Skeletal muscle tissue (tissue), 4 donors: ENCODE results near the gene SNAPC4. TPM values are rescaled to one million over a fixed set of nuclear protein-coding genes. Genes with fewer than 3 reads are reported as not detected.
A peak's percentile ranks its signal among the peaks of the same experiment; 100 is the strongest.

ENCODE experiments used
- H3K27ac ChIP-seq: one replicate; pipeline ENCODE4 v1.7.0; 2013; ENCODE audit warnings: mild to moderate bottlenecking, low read depth, low read length, inconsistent platforms
- H3K27me3 ChIP-seq, 3 donors: one replicate each; pipeline ENCODE4 v1.7.0; 2013; ENCODE audit warnings: low read length in 3 of 3; ENCODE audit not compliant: control insufficient read depth in 3 of 3, insufficient read depth in 3 of 3
- H3K36me3 ChIP-seq, 3 donors: one replicate each; pipeline ENCODE4 v1.7.0; 2013; ENCODE audit warnings: low read length in 3 of 3; ENCODE audit not compliant: control insufficient read depth in 3 of 3, insufficient read depth in 3 of 3
- H3K4me1 ChIP-seq, 3 donors: one replicate each; pipeline ENCODE4 v1.7.0; 2013; ENCODE audit warnings: low read length in 3 of 3, mild to moderate bottlenecking in 3 of 3; ENCODE audit not compliant: control insufficient read depth in 3 of 3, insufficient read depth in 3 of 3
- H3K4me3 ChIP-seq, 3 donors: one replicate each; pipeline ENCODE4 v1.7.0; 2013; ENCODE audit warnings: low read length in 3 of 3
- H3K9ac ChIP-seq, 3 donors: one replicate each; pipeline ENCODE4 v1.7.0; 2013; ENCODE audit warnings: low read length in 3 of 3, mild to moderate bottlenecking in 3 of 3, moderate library complexity in 2 of 3, low read depth in 1 of 3
- H3K9me3 ChIP-seq, 3 donors: one replicate each; pipeline ENCODE4 v1.7.0; 2013; ENCODE audit warnings: low read length in 3 of 3; ENCODE audit not compliant: control insufficient read depth in 3 of 3
- total RNA-seq: library from RNA; depleted of rRNA; stranded (reverse); fragments of >200 nt; gene quantifications from one replicate; pipeline ENCODE4 v1.2.3, GENCODE V29; 2014
- donor health status: Osteomylitis.

Gene SNAPC4, protein sequence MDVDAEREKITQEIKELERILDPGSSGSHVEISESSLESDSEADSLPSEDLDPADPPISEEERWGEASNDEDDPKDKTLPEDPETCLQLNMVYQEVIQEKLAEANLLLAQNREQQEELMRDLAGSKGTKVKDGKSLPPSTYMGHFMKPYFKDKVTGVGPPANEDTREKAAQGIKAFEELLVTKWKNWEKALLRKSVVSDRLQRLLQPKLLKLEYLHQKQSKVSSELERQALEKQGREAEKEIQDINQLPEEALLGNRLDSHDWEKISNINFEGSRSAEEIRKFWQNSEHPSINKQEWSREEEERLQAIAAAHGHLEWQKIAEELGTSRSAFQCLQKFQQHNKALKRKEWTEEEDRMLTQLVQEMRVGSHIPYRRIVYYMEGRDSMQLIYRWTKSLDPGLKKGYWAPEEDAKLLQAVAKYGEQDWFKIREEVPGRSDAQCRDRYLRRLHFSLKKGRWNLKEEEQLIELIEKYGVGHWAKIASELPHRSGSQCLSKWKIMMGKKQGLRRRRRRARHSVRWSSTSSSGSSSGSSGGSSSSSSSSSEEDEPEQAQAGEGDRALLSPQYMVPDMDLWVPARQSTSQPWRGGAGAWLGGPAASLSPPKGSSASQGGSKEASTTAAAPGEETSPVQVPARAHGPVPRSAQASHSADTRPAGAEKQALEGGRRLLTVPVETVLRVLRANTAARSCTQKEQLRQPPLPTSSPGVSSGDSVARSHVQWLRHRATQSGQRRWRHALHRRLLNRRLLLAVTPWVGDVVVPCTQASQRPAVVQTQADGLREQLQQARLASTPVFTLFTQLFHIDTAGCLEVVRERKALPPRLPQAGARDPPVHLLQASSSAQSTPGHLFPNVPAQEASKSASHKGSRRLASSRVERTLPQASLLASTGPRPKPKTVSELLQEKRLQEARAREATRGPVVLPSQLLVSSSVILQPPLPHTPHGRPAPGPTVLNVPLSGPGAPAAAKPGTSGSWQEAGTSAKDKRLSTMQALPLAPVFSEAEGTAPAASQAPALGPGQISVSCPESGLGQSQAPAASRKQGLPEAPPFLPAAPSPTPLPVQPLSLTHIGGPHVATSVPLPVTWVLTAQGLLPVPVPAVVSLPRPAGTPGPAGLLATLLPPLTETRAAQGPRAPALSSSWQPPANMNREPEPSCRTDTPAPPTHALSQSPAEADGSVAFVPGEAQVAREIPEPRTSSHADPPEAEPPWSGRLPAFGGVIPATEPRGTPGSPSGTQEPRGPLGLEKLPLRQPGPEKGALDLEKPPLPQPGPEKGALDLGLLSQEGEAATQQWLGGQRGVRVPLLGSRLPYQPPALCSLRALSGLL (N-terminal part only)
- 4.7 TPM for total RNA-seq

DNA sequence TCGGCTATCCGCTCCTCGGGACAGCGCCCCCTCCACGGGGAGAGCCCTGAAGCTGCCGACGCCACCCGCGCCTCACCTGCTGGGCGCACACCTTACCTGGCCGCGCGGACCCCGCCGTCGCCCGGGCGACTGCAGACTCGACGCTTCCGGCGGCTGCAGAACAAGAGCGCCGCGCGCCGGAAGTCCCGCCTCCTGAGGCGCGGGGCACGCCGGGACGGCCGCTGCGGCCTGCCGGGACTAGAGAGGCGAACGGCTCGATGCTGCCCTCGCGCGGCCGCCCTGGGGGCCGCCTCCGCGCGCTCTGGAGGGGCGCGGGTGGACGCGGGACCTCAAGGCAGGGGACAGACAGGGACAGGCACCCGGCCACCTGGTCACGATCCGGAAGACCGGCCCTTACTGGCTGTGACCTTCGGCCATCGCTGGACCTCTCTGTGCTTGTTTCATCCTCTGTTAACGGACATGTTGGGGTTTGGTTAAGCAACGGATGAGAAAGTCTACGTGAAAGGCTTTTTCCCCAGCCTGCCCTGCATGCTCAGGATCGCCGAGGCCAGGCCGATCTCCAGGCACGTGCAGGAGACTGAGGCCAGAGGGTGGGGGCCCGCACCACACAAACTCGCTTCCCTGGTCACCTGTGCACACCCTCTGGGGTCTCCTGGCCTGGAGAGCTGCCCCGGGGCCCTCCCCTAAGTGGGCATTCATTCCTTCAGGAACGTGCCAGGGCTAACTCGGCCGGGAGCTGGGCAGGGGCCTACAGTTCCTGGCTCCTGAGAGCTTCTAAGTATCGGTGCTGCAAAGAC, at the start of gene SNAPC4:
SNAPC4 (minus strand) TSS at position 133 of the 797 bp plus-strand sequence. CDS start 1,742 bp downstream, outside the sequence.
- peaks cover 41 to 44% (median 41%) of the 10 kb centered on the region in 3 donors for H3K36me3 ChIP-seq

DNA sequence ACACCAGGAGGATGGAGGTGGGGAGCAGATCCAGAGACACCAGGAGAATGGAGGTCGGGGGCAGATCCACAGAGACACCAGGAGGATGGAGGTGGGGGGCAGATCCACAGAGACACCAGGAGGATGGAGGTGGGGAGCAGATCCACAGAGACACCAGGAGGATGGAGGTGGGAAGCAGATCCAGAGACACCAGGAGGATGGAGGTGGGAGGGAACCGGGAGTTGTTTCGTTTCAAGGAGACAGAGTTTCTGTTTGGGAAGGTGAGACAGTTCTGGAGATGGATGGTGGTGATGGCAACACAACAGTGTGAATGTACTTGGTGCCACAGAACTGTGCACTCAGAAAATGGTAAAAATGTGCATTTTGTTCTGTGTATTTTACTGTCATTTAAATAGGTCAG, 48.7 kb upstream of the SNAPC4 start:
- no peak overlapping the region for H3K4me3 ChIP-seq
- H3K4me1 ChIP-seq = no peaks in the 10 kb centered on the region
- no peaks in the 10 kb centered on the region for H3K27me3 ChIP-seq
- no peak overlapping the region for H3K9ac ChIP-seq
- peaks cover 58 to 71% (median 68%) of the 10 kb centered on the region in 3 donors for H3K36me3 ChIP-seq
- no peak overlapping the region for H3K27ac ChIP-seq
- H3K9me3 ChIP-seq = no peaks in the 10 kb centered on the region

More for the DNA sequence above, at the start of gene SNAPC4:
- Histone ChIP-seq H3K27me3 (no peaks in the 10 kb centered on the region), H3K4me1 (peaks cover 19 to 21% (median 20%) of the 10 kb centered on the region in 3 donors), H3K4me3 (peak within 1 kb of the TSS; percentile 85 to 88 (median 87)), H3K9me3 (no peaks in the 10 kb centered on the region), H3K27ac (no peak within 1 kb of the TSS), H3K9ac (peak within 1 kb of the TSS; percentile 69 to 88 (median 84))

DNA sequence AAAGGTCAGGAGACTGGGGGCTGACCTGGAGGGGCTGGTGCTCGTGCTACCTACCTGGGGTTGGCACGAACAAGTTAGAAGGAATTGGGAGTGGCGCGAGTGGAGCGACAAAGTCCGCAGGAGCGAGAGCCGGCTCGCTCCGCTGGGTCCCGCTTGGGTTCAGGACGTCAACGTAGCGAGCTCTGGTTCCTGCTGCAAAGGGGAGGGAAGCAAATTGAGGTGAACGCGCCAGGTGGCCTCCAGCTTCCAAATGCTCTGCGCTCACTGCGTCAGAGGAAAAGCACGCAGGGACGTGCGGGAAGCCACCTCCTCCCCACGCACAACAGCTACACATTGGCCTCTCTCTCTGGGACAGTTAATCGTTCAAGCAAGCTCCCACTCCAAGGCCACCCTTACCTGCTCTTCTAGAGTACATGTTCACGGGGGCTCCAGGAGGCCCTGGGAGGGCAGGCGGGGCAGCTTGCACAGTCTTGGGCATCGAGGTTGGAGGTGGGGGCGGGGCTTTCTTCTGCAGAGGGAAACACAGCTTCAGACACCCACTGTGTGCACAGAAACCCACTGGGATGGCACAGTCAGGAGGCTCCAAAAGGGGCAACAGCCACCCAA, 47.3 kb upstream of the SNAPC4 start:
- H3K27me3 ChIP-seq = no peaks in the 10 kb centered on the region
- no peaks in the 10 kb centered on the region for H3K4me1 ChIP-seq
- H3K9ac ChIP-seq = no peak overlapping the region
- no peak overlapping the region for H3K4me3 ChIP-seq
- H3K27ac ChIP-seq = no peak overlapping the region
- H3K9me3 ChIP-seq = no peaks in the 10 kb centered on the region
- peaks cover 62 to 78% (median 76%) of the 10 kb centered on the region in 3 donors for H3K36me3 ChIP-seq

DNA sequence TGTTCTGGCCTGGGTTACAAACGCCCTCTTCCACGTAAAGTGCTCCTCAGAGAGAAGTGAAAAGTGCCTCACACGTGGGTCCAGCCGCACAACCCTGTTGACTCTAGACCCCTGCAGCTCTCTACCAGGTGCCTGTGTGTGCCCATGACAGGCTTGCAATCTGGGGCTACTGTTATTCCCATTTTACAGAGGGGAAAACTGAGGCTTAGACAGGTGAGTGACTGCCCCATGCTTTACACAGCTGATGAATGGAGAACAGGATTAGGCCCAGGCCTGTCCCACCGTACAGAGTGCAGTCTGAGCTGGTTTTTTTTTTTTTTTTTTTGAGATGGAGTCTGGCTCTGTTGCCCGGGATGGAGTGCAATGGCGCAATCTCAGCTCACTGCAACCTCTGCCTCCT, 45.8 kb upstream of the SNAPC4 start:
- no peak overlapping the region for H3K27ac ChIP-seq
- H3K9me3 ChIP-seq = no peaks in the 10 kb centered on the region
- H3K4me3 ChIP-seq = no peak overlapping the region
- no peaks in the 10 kb centered on the region for H3K27me3 ChIP-seq
- H3K9ac ChIP-seq = no peak overlapping the region
- peaks cover 0 to under 1% (median 0%) of the 10 kb centered on the region in 3 donors for H3K4me1 ChIP-seq
- peaks cover 67 to 79% (median 79%) of the 10 kb centered on the region in 3 donors for H3K36me3 ChIP-seq

DNA sequence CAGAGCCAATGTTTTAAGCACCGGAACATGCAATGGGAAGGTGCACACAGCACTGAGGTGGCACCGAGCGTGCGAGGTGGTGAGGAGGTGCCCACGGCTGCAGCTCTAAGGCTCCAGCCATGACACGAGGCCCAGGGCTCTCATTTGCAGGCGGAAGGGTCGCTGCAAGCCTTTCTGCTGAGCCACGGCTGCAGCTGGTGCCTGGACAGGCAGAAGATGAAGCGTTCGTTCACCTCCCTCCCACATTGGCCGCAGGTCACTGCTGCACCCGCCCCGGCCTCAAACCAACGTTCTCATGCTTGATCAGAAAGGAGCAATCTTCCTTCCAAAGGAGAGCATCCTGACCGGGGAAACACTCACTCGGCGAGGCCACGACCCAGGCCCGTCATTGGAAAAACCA, 44.1 kb upstream of the SNAPC4 start:
- peaks cover 59 to 68% (median 68%) of the 10 kb centered on the region in 3 donors for H3K36me3 ChIP-seq
- no peak overlapping the region for H3K9ac ChIP-seq
- no peaks in the 10 kb centered on the region for H3K9me3 ChIP-seq
- peaks cover 4 to 10% (median 8%) of the 10 kb centered on the region in 3 donors for H3K4me1 ChIP-seq
- no peak overlapping the region for H3K4me3 ChIP-seq
- H3K27me3 ChIP-seq = no peaks in the 10 kb centered on the region
- H3K27ac ChIP-seq = no peak overlapping the region

DNA sequence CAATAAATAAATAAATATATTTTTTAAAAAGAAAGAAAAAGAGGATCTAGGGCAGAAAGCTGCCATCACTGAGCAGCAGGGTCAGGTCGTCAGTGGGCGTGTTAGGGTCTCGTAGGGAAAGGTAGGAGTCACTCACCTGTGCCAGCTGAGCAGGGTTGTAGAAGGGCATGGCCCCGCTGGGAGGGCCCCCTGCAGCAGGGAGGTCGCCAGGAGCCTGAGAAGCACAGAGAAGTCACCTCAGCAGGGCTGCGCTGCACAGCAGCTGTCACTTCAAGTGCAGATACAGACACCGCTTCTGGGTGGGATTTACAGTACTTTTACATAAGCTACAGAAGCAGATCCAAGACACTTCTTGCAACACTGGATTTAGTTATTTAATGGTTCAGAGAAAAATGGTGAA, 43.7 kb upstream of the SNAPC4 start:
- Histone ChIP-seq H3K4me1 (peaks cover 4 to 15% (median 9%) of the 10 kb centered on the region in 3 donors), H3K27me3 (no peaks in the 10 kb centered on the region), H3K4me3 (no peak overlapping the region), H3K27ac (no peak overlapping the region), H3K9me3 (no peaks in the 10 kb centered on the region), H3K9ac (no peak overlapping the region), H3K36me3 (peaks cover 58 to 64% (median 64%) of the 10 kb centered on the region in 3 donors)

DNA sequence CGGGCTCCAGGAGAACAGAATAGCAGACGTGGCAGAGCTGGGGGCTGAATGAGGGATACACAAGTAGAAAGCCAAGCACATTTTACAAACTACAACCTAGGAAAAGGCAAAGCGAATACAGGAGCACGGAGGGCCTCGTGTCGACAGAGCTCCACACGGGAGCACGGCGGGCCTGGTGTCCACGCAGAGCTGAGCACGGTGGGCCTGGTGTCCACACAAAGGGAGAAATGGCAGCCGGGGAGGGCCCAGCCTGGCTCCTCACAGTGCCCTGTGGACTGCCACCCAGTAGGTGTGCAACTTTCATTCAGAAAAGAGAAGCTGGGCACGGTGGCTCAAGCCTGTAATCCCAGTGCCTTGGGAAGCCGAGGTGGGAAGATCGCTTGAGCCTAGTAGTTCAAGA, 43.1 kb upstream of the SNAPC4 start:
- Histone ChIP-seq H3K36me3 (peaks cover 52 to 60% (median 58%) of the 10 kb centered on the region in 3 donors), H3K27me3 (no peaks in the 10 kb centered on the region), H3K9me3 (no peaks in the 10 kb centered on the region), H3K4me1 (peaks cover 6 to 21% (median 15%) of the 10 kb centered on the region in 3 donors), H3K9ac (no peak overlapping the region), H3K4me3 (no peak overlapping the region), H3K27ac (no peak overlapping the region)

DNA sequence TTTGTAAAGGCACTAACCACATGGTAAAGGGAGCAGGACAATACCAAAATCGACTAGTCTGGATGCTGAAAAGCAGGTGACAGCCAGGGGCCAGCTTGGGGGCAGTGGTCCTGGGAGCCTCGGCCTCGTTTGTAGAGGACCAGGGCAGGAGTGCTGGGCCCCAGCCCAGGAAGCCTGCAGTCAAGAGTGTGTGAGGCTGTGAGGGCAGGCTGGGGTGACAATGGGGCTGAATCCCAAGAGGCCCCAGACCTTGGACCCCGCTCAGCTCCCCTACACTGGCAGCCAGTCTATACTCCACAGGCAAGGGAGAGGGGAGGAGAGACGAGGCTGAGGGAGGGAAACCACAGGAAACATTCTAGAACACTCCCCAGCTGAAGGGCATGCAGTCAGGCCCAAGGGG, 42.3 kb upstream of the SNAPC4 start:
- peaks cover 49 to 53% (median 51%) of the 10 kb centered on the region in 3 donors for H3K36me3 ChIP-seq
- H3K4me3 ChIP-seq = no peak overlapping the region
- H3K4me1 ChIP-seq = peaks cover 15 to 29% (median 24%) of the 10 kb centered on the region in 3 donors
- no peaks in the 10 kb centered on the region for H3K27me3 ChIP-seq
- H3K27ac ChIP-seq = no peak overlapping the region
- H3K9ac ChIP-seq = no peak overlapping the region
- no peaks in the 10 kb centered on the region for H3K9me3 ChIP-seq
